Right lobe of liver (tissue), 6 donors: ENCODE data around the gene ABCC1. TPM values are rescaled to one million over a fixed set of nuclear protein-coding genes. Genes with fewer than 3 reads are reported as not detected.
A peak's percentile ranks its signal among the peaks of the same experiment; 100 is the strongest.

Experiments
- ATAC-seq, 4 donors: fragments of 200-7000 bp; cut with Tn5 transposase; one replicate each; pipeline ENCODE4 v1.9.1; 2020; ENCODE audit warnings: mild to moderate bottlenecking in 4 of 4, moderate library complexity in 4 of 4
- DNase-seq, 3 donors: peaks; one replicate each; pipeline ENCODE4 v3.0.0-alpha.2; 2020
- H3K27ac ChIP-seq, 3 donors: fragments of 200-600 bp; one replicate each; pipeline ENCODE4 v1.8.0; 2022
- H3K27me3 ChIP-seq, 2 donors: fragments of 200-600 bp; one replicate each; pipeline ENCODE4 v1.8.0; 2022
- H3K36me3 ChIP-seq, 4 donors: fragments of 200-600 bp; sonication (generic) in 1 of 4; one replicate each; pipeline versions ENCODE4 v1.5.1 to v1.8.0; 2017 to 2022; ENCODE audit warnings: control low read depth in 1 of 4
- H3K4me1 ChIP-seq, 4 donors: fragments of 200-600 bp; sonication (generic) in 1 of 4; one replicate each; pipeline versions ENCODE4 v1.5.1 to v1.8.0; 2017 to 2022; ENCODE audit warnings: control low read depth in 1 of 4
- H3K4me3 ChIP-seq, 3 donors: fragments of 200-600 bp; one replicate each; pipeline ENCODE4 v1.8.0; 2022
- H3K9me3 ChIP-seq, 4 donors: fragments of 200-600 bp; sonication (generic) in 1 of 4; one replicate each; pipeline versions ENCODE4 v1.5.1 to v1.8.0; 2017 to 2022; ENCODE audit warnings: control low read depth in 1 of 4
- POLR2A ChIP-seq: fragments of 450-650 bp; IDR thresholded peaks from one replicate; pipeline ENCODE4 v1.6.1; 2017; ENCODE audit warnings: antibody characterized with exemption, mild to moderate bottlenecking
- WGBS: methylation state at CpG from one replicate; pipeline ENCODE4 v1.1.6; 2018; ENCODE audit warnings: low coverage, low lambda C conversion rate; ENCODE audit not compliant: insufficient coverage; ENCODE audit errors: missing lambda C conversion rate; 5-methylcytosine and 5-hydroxymethylcytosine counted together
- intact Hi-C, 2 donors: fragments of 100-400 bp; cut with DNase I; formaldehyde crosslinking; loops; one replicate each; pipeline versions ENCODE4 v1.11.2 to v1.14.1; 2022
- total RNA-seq, 6 experiments: library from RNA; depleted of rRNA in 2 of 6; stranded (reverse); fragments of >200 nt in 2 of 6; fragmentation: NEBNext Ultra II Directional in 3 of 6; extraction: Animal tissue kit (Norgen Biotek cat#: 25700) in 3 of 6; gene quantifications; one replicate each; pipeline versions ENCODE4 v1.1.0 to v1.2.4, GENCODE V29; 2016 to 2023
- TF ChIP-seq, protein P1 (sequence below), 4 donors: fragments of 200-600 bp in 3 of 4; fragments of 450-650 bp in 1 of 4; IDR thresholded peaks; one replicate each; pipeline versions ENCODE4 v1.5.1 to v1.8.0; 2016 to 2022; ENCODE audit warnings: antibody characterized with exemption in 4 of 4, mild to moderate bottlenecking in 2 of 4
- donor health status: DM: no; HTN: yes; CAD: no.
- donor health status: DM: no; HTN: no; CAD: no.
- donor health status: DM: no; HTN: no; CAD: no.
- donor health status: DM: no; HTN: yes; CAD: no.
- donor health status: DM: no; HTN: yes; CAD: no.

Gene ABCC1
- total RNA-seq, 6 experiments from 2014 or later, result 1.9 to 6.7 (median 4.1) TPM

DNA sequence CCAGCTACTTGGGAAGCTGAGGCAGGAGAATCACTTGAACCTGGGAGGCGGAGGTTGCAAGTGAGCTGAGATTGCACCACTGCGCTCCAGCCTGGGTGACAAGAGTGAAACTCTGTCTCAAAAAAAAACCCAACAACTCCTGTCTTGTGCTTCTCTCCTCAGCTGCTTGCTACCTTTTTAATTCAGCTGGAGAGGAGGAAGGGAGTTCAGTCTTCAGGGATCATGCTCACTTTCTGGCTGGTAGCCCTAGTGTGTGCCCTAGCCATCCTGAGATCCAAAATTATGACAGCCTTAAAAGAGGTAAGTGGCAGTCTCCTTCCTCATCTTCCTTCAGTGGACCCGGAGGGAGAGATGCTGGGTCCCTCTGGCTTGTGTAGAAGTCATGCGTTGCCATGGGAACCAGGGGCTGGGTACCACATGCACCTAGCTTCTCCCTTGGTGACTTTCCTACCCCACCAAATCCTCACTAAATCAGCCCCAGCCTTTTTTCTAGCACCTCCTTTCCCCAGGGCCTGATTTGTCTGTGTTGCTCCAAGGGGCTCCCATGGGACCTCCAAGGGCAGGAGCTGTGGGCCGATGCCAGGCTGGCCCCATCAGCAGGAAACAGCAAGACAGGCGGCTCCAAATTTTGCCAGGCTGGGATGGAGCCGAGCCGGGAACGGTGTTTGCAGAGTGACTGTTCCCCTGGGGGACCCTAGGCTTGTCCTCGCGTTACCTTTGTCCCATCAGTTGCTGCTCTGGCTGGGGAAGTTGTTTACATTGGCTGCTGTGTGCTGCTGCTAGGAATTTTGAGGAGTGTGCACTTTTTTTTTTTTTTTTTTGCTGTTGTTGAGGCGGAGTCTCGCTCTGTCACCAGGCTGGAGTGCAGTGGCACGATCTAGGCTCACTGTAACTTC, 65.2 kb downstream of the ABCC1 start:
- no peaks in the 10 kb centered on the region for H3K9me3 ChIP-seq
- no peaks in the 10 kb centered on the region for H3K36me3 ChIP-seq
- H3K4me1 ChIP-seq, result peaks cover 0 to 4% (median 0%) of the 10 kb centered on the region in 4 donors
- ATAC-seq (peak; percentile 79 to 96 (median 90)), DNase-seq (peak; percentile 39 to 59 (median 59))
- TF ChIP-seq POLR2A, result no peak
- TF ChIP-seq, protein P1, sequence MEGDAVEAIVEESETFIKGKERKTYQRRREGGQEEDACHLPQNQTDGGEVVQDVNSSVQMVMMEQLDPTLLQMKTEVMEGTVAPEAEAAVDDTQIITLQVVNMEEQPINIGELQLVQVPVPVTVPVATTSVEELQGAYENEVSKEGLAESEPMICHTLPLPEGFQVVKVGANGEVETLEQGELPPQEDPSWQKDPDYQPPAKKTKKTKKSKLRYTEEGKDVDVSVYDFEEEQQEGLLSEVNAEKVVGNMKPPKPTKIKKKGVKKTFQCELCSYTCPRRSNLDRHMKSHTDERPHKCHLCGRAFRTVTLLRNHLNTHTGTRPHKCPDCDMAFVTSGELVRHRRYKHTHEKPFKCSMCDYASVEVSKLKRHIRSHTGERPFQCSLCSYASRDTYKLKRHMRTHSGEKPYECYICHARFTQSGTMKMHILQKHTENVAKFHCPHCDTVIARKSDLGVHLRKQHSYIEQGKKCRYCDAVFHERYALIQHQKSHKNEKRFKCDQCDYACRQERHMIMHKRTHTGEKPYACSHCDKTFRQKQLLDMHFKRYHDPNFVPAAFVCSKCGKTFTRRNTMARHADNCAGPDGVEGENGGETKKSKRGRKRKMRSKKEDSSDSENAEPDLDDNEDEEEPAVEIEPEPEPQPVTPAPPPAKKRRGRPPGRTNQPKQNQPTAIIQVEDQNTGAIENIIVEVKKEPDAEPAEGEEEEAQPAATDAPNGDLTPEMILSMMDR (IDR thresholded peaks at IDR 0.05), result no peak
- 38% methylated on average over 4 of the region's 14 CpGs for WGBS
- no peak overlapping the region for H3K4me3 ChIP-seq
- H3K27ac ChIP-seq, result no peak overlapping the region
- H3K27me3 ChIP-seq, result no peaks in the 10 kb centered on the region
- intact Hi-C loops, result no loop called here

DNA sequence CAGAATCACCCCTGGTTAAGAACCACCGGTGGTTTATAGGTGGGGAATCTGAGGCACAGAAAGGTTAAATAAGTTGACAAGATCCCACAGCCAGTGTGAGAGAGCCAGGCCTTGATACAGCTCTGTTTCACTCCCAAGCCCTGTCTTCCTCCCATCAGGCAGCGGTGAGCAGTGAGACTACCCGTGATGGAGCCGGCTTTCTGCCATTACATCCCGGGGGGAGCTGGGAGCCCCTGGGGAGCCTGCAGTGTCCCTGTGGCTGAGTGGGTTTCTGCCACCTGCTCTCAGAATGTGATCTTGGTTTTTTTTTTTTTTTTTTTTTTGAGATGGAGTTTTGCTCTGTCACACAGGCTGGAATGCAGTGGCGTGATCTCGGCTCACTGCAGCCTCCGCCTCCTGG, 66.4 kb downstream of the ABCC1 start:
- intact Hi-C loops, result no loop called here
- ATAC-seq (no peak), DNase-seq (no peak)
- Histone ChIP-seq H3K9me3 (no peaks in the 10 kb centered on the region), H3K4me3 (no peak overlapping the region), H3K27ac (no peak overlapping the region), H3K36me3 (no peaks in the 10 kb centered on the region), H3K4me1 (peaks cover 0 to 4% (median 0%) of the 10 kb centered on the region in 4 donors), H3K27me3 (no peaks in the 10 kb centered on the region)
- 84% methylated on average over 5 of the region's 8 CpGs for WGBS
- TF ChIP-seq, protein P1 (IDR thresholded peaks at IDR 0.05), result no peak
- TF ChIP-seq POLR2A, result no peak

DNA sequence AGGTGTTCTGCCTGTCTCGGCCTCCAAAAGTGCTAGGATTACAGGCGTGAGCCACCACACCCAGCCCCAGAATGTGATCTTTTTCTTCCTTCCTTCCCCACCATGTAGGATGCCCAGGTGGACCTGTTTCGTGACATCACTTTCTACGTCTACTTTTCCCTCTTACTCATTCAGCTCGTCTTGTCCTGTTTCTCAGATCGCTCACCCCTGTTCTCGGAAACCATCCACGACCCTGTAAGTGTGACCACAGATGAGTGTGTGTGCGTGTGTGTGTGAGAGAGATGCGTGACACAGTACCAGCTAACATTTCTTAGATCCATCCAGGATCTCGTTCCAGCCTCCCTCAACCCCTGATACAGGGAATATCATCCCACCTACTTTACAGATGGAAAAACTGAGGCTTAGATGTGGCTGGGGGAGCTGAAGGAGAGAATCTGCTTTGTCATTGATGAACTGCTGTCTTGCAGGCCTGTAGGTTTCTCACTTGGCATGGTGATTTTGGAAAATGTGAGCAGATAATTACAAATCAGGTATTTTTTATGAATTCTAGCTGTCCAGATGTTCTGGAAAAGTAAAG, 67.1 kb downstream of the ABCC1 start:
- Histone ChIP-seq H3K9me3 (no peaks in the 10 kb centered on the region), H3K4me3 (no peak overlapping the region), H3K36me3 (no peaks in the 10 kb centered on the region), H3K27ac (no peak overlapping the region), H3K27me3 (no peaks in the 10 kb centered on the region), H3K4me1 (peaks cover 0 to 4% (median 0%) of the 10 kb centered on the region in 4 donors)
- ATAC-seq, result no peak
- TF ChIP-seq, protein P1 (IDR thresholded peaks at IDR 0.05), result no peak
- no peak for TF ChIP-seq POLR2A
- WGBS, result 90% methylated on average over 11 of the region's 11 CpGs
- intact Hi-C loops, result no loop called here
- DNase-seq, result no peak

GRCh38 chr16:16017812-16018211, 68.4 kb downstream of the ABCC1 start:
- Histone ChIP-seq H3K9me3 (no peaks in the 10 kb centered on the region), H3K36me3 (no peaks in the 10 kb centered on the region), H3K27ac (no peak overlapping the region), H3K4me1 (peaks cover 0 to 14% (median 0%) of the 10 kb centered on the region in 4 donors), H3K4me3 (no peak overlapping the region), H3K27me3 (no peaks in the 10 kb centered on the region)
- TF ChIP-seq, protein P1 (IDR thresholded peaks at IDR 0.05), result no peak
- TF ChIP-seq POLR2A, result no peak
- 79% methylated on average over 3 of the region's 3 CpGs for WGBS
- ATAC-seq (no peak), DNase-seq (no peak)
- intact Hi-C loops, result no loop called here
